ENCODE measurements around the gene KRTAP1-4.

KRTAP1-4 gene

DNA sequence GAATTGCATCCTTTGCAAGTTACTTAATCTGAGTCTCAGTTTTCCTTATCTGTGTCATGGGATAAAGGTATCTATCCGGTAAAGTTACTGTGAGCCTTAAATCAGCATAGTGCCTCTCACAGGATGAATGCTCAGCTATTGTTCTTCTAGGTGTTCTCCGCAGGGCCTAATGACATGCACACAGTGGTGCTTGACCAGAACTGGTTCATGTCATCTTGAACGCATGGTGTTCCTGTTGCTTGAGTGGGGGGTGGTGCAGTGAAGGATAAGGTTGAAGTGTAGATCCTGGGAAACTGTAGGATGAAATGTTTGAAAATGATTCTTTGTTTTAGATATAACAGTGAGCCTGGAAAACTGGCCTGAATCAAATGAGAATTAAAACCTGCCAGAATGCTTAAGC is 49.9 kb downstream of the KRTAP1-4 start:
- TF ChIP-seq, protein P1, sequence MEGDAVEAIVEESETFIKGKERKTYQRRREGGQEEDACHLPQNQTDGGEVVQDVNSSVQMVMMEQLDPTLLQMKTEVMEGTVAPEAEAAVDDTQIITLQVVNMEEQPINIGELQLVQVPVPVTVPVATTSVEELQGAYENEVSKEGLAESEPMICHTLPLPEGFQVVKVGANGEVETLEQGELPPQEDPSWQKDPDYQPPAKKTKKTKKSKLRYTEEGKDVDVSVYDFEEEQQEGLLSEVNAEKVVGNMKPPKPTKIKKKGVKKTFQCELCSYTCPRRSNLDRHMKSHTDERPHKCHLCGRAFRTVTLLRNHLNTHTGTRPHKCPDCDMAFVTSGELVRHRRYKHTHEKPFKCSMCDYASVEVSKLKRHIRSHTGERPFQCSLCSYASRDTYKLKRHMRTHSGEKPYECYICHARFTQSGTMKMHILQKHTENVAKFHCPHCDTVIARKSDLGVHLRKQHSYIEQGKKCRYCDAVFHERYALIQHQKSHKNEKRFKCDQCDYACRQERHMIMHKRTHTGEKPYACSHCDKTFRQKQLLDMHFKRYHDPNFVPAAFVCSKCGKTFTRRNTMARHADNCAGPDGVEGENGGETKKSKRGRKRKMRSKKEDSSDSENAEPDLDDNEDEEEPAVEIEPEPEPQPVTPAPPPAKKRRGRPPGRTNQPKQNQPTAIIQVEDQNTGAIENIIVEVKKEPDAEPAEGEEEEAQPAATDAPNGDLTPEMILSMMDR (IDR thresholded peaks at IDR 0.05), result no peak
